ENCODE data around the gene TMEM52B. TPM values are rescaled to one million over a fixed set of nuclear protein-coding genes. Genes with fewer than 3 reads are reported as not detected.

The TMEM52B gene
- total and polyA plus RNA-seq, 2 experiments from 2014 or later = not detected

DNA sequence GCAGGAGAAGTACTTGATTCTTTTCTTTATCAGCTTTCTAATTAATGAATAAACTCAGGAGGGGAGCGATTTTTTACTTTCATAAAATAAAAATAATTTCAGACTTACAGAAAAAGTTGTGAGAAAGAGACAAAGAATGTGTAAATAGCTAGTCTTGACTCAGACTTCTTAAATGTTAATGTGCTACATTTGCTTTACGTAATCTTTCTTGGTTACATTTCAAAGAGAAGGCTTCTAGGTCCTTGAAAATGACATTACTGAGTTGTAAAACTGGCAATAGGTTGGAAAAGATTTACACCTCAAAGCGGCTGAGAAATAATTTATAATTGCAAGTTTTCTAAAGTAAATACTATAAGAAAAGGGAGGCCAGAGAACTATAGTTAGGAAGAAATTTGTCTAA, 62.5 kb downstream of the TMEM52B start (continued):
- TF ChIP-seq, protein P1, sequence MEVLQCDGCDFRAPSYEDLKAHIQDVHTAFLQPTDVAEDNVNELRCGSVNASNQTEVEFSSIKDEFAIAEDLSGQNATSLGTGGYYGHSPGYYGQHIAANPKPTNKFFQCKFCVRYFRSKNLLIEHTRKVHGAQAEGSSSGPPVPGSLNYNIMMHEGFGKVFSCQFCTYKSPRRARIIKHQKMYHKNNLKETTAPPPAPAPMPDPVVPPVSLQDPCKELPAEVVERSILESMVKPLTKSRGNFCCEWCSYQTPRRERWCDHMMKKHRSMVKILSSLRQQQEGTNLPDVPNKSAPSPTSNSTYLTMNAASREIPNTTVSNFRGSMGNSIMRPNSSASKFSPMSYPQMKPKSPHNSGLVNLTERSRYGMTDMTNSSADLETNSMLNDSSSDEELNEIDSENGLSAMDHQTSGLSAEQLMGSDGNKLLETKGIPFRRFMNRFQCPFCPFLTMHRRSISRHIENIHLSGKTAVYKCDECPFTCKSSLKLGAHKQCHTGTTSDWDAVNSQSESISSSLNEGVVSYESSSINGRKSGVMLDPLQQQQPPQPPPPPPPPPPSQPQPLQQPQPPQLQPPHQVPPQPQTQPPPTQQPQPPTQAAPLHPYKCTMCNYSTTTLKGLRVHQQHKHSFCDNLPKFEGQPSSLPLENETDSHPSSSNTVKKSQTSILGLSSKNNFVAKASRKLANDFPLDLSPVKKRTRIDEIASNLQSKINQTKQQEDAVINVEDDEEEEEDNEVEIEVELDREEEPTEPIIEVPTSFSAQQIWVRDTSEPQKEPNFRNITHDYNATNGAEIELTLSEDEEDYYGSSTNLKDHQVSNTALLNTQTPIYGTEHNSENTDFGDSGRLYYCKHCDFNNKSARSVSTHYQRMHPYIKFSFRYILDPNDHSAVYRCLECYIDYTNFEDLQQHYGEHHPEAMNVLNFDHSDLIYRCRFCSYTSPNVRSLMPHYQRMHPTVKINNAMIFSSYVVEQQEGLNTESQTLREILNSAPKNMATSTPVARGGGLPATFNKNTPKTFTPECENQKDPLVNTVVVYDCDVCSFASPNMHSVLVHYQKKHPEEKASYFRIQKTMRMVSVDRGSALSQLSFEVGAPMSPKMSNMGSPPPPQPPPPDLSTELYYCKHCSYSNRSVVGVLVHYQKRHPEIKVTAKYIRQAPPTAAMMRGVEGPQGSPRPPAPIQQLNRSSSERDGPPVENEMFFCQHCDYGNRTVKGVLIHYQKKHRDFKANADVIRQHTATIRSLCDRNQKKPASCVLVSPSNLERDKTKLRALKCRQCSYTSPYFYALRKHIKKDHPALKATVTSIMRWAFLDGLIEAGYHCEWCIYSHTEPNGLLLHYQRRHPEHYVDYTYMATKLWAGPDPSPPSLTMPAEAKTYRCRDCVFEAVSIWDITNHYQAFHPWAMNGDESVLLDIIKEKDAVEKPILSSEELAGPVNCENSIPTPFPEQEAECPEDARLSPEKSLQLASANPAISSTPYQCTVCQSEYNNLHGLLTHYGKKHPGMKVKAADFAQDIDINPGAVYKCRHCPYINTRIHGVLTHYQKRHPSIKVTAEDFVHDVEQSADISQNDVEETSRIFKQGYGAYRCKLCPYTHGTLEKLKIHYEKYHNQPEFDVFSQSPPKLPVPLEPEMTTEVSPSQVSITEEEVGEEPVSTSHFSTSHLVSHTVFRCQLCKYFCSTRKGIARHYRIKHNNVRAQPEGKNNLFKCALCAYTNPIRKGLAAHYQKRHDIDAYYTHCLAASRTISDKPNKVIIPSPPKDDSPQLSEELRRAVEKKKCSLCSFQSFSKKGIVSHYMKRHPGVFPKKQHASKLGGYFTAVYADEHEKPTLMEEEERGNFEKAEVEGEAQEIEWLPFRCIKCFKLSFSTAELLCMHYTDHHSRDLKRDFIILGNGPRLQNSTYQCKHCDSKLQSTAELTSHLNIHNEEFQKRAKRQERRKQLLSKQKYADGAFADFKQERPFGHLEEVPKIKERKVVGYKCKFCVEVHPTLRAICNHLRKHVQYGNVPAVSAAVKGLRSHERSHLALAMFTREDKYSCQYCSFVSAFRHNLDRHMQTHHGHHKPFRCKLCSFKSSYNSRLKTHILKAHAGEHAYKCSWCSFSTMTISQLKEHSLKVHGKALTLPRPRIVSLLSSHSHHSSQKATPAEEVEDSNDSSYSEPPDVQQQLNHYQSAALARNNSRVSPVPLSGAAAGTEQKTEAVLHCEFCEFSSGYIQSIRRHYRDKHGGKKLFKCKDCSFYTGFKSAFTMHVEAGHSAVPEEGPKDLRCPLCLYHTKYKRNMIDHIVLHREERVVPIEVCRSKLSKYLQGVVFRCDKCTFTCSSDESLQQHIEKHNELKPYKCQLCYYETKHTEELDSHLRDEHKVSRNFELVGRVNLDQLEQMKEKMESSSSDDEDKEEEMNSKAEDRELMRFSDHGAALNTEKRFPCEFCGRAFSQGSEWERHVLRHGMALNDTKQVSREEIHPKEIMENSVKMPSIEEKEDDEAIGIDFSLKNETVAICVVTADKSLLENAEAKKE (CRISPR knock-in tag; IDR thresholded peaks at IDR 0.05) = no peak
- TF ChIP-seq POLR2AphosphoS5 (IDR thresholded peaks at IDR 0.05; ENCODE audit: low read depth) (no peak), EZH2 (IDR thresholded peaks at IDR 0.05; ENCODE audit: low read depth, unreplicated experiment) (no peak)

Other genes with a start within 250 kb of the TMEM52B start
- gene CLEC2A, start 246.7 kb upstream of the TMEM52B start, total RNA-seq (2014; rRNA removed; shearing (Covaris generic)) = not detected in 2 replicates
- not detected in 2 replicates for gene CLEC2A, start 246.7 kb upstream of the TMEM52B start, polyA plus RNA-seq (2016; fragmentation: Nextera tagmentation; extraction: Ambion mirVana)
- gene CLEC12A, start 207.6 kb upstream of the TMEM52B start, total RNA-seq (2014; rRNA removed; shearing (Covaris generic)) = not detected in 2 replicates
- gene CLEC12A, start 207.6 kb upstream of the TMEM52B start, polyA plus RNA-seq (2016; fragmentation: Nextera tagmentation; extraction: Ambion mirVana) = not detected in 2 replicates
- gene CLEC1B, start 179.9 kb upstream of the TMEM52B start, total RNA-seq (2014; rRNA removed; shearing (Covaris generic)) = not detected in 2 replicates
- not detected in 2 replicates for gene CLEC1B, start 179.9 kb upstream of the TMEM52B start, polyA plus RNA-seq (2016; fragmentation: Nextera tagmentation; extraction: Ambion mirVana)
- gene CLEC12B, start 168.4 kb upstream of the TMEM52B start, total RNA-seq (2014; rRNA removed; shearing (Covaris generic)) = not detected in 2 replicates
- not detected in 2 replicates for gene CLEC12B, start 168.4 kb upstream of the TMEM52B start, polyA plus RNA-seq (2016; fragmentation: Nextera tagmentation; extraction: Ambion mirVana)
- gene CLEC9A, start 148.3 kb upstream of the TMEM52B start, total RNA-seq (2014; rRNA removed; shearing (Covaris generic)) = not detected in 2 replicates
- gene CLEC9A, start 148.3 kb upstream of the TMEM52B start, polyA plus RNA-seq (2016; fragmentation: Nextera tagmentation; extraction: Ambion mirVana) = not detected in 2 replicates
- gene CLEC1A, start 80.0 kb upstream of the TMEM52B start, total RNA-seq (2014; rRNA removed; shearing (Covaris generic)) = 1.1 TPM in 1 of 2 replicates, not detected in the other
- gene CLEC1A, start 80.0 kb upstream of the TMEM52B start, polyA plus RNA-seq (2016; fragmentation: Nextera tagmentation; extraction: Ambion mirVana) = 0.07 TPM in 1 of 2 replicates, not detected in the other
- not detected in 2 replicates for gene CLEC7A, start 48.8 kb upstream of the TMEM52B start, total RNA-seq (2014; rRNA removed; shearing (Covaris generic))
- gene CLEC7A, start 48.8 kb upstream of the TMEM52B start, polyA plus RNA-seq (2016; fragmentation: Nextera tagmentation; extraction: Ambion mirVana) = 0.09 and 0.39 TPM in 2 replicates
- not detected in 2 replicates for gene OLR1, start 6.9 kb upstream of the TMEM52B start, total RNA-seq (2014; rRNA removed; shearing (Covaris generic))
- gene OLR1, start 6.9 kb upstream of the TMEM52B start, polyA plus RNA-seq (2016; fragmentation: Nextera tagmentation; extraction: Ambion mirVana) = not detected in 2 replicates
- 60.9 and 77.8 TPM in 2 replicates for gene GABARAPL1, start 33.8 kb downstream of the TMEM52B start, total RNA-seq (2014; rRNA removed; shearing (Covaris generic))
- 35.7 and 36.5 TPM in 2 replicates for gene GABARAPL1, start 33.8 kb downstream of the TMEM52B start, polyA plus RNA-seq (2016; fragmentation: Nextera tagmentation; extraction: Ambion mirVana)
- 0.03 TPM in 1 of 2 replicates, not detected in the other for gene KLRD1, start 128.8 kb downstream of the TMEM52B start, total RNA-seq (2014; rRNA removed; shearing (Covaris generic))
- gene KLRD1, start 128.8 kb downstream of the TMEM52B start, polyA plus RNA-seq (2016; fragmentation: Nextera tagmentation; extraction: Ambion mirVana) = 0.02 and 0.27 TPM in 2 replicates
- not detected in 2 replicates for gene KLRK1, start 211.0 kb downstream of the TMEM52B start, total RNA-seq (2014; rRNA removed; shearing (Covaris generic))
- not detected in 2 replicates for gene KLRK1, start 211.0 kb downstream of the TMEM52B start, polyA plus RNA-seq (2016; fragmentation: Nextera tagmentation; extraction: Ambion mirVana)
- gene KLRC4, start 230.7 kb downstream of the TMEM52B start, total RNA-seq (2014; rRNA removed; shearing (Covaris generic)) = not detected in 2 replicates
- gene KLRC4, start 230.7 kb downstream of the TMEM52B start, polyA plus RNA-seq (2016; fragmentation: Nextera tagmentation; extraction: Ambion mirVana) = not detected in 2 replicates
- gene KLRC3, start 241.6 kb downstream of the TMEM52B start, total RNA-seq (2014; rRNA removed; shearing (Covaris generic)) = not detected in 2 replicates
- gene KLRC3, start 241.6 kb downstream of the TMEM52B start, polyA plus RNA-seq (2016; fragmentation: Nextera tagmentation; extraction: Ambion mirVana) = not detected in 2 replicates

Data from GM23338 (cell line).